ENCODE measurements around the gene VPS35. TPM values are rescaled to one million over a fixed set of nuclear protein-coding genes. Genes with fewer than 3 reads are reported as not detected.

VPS35 gene
- total RNA-seq, 1 donor from 2014 or later: 113 TPM

- DNase-seq (ENCODE audit: low read depth): no peak
These were observed 68.5 kb downstream of the VPS35 start for GRCh38 chr16:46620266-46621005.

- no peak for DNase-seq (ENCODE audit: low read depth)
These were observed 70.5 kb downstream of the VPS35 start for GRCh38 chr16:46618516-46618915.

GRCh38 chr16:46614006-46614405, 75.0 kb downstream of the VPS35 start:
- DNase-seq (ENCODE audit: low read depth): no peak

- no peak for DNase-seq (ENCODE audit: low read depth)
These were observed 75.6 kb downstream of the VPS35 start for GRCh38 chr16:46613352-46613751.

GRCh38 chr16:46612121-46612520, 76.9 kb downstream of the VPS35 start:
- no peak for DNase-seq (ENCODE audit: low read depth)

DNA sequence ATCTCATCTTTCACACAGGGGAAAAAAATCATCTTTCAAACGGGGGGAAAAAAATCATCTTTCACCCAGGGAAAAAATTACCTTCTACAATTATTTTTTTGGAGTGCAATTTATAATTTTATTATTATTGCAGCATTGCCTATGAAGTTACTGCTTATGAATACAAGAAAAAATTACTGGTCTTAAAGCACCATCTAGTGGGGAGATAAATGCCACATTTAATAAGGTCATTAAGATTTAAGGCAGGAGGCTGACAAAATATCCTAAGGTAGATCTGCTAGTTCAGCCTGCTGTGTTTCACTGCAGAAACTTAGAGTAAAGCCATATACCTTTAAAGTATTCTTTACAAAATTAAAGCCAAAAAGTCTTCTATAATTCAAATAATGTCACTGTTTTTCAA, 81.4 kb downstream of the VPS35 start:
- peak; percentile 75 for DNase-seq (ENCODE audit: low read depth)

DNA sequence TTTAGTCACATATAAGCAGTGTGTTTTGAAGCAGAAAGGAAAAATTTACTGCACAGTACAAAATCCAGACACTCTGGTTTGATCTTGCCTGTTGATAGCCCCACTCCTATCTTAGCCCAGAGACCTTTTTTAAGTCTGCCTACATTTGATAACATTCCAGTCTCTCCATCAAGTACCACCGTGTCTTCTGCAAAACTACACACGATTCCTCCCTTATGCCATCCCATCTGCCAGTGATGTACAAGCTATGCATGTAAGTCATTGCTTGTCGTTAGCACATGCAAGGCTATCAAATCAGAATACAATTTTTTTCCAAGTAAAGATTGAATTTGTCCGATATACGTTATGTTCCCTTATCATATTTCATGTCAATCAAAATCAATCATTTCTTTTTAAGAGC, 82.7 kb downstream of the VPS35 start:
- no peak for DNase-seq (ENCODE audit: low read depth)

Other genes with a start within 250 kb of the VPS35 start
- gene SHCBP1, start 67.8 kb downstream of the VPS35 start, total RNA-seq: 0.88 and 3.2 TPM in 2 replicates
- 2.4 and 5.6 TPM in 2 replicates for gene ORC6, start 481 bp upstream of the VPS35 start, total RNA-seq
- 0.16 and 0.51 TPM in 2 replicates for gene MYLK3, start 59.2 kb upstream of the VPS35 start, total RNA-seq
- 30.6 and 33.6 TPM in 2 replicates for gene C16orf87, start 142.0 kb upstream of the VPS35 start, total RNA-seq
- 17.0 and 22.1 TPM in 2 replicates for gene GPT2, start 195.2 kb upstream of the VPS35 start, total RNA-seq